GM19025 (cell line): Measurements from ENCODE around the gene MPLKIP.
A peak's percentile ranks its signal among the peaks of the same experiment; 100 is the strongest.
"Not testable (repeated sequence)": the region's sequence is repeated elsewhere in the genome, so short reads cannot be mapped to it uniquely, and the experiment has no call there.

ENCODE experiments used
- ATAC-seq: cut with Tn5 transposase; IDR thresholded peaks from one replicate; pipeline ENCODE4 v1.9.1; 2021; ENCODE audit warnings: mild to moderate bottlenecking, low read depth, moderate library complexity; ENCODE audit not compliant: unreplicated experiment

MPLKIP gene

GRCh38 chr7:40133561-40134427, 628 bp downstream of the MPLKIP start:
- peak; percentile 47 for ATAC-seq

GRCh38 chr7:40122940-40123254, 11.5 kb downstream of the MPLKIP start:
- ATAC-seq: no peak

GRCh38 chr7:40122100-40122939, 12.1 kb downstream of the MPLKIP start:
- ATAC-seq: not testable (repeated sequence)

GRCh38 chr7:40120020-40120419, 14.4 kb downstream of the MPLKIP start:
- ATAC-seq: no peak

GRCh38 chr7:40118201-40118600, 16.2 kb downstream of the MPLKIP start:
- not testable (repeated sequence) for ATAC-seq

GRCh38 chr7:40117199-40117598, 17.2 kb downstream of the MPLKIP start:
- ATAC-seq: not testable (repeated sequence)

GRCh38 chr7:40115936-40116335, 18.5 kb downstream of the MPLKIP start:
- no peak for ATAC-seq

GRCh38 chr7:40105879-40106473, 28.4 kb downstream of the MPLKIP start:
- ATAC-seq: no peak

GRCh38 chr7:40102897-40103296, 31.5 kb downstream of the MPLKIP start:
- ATAC-seq: no peak

- ATAC-seq: no peak
These were observed 33.2 kb downstream of the MPLKIP start for GRCh38 chr7:40101201-40101600.

- no peak for ATAC-seq
These were observed 34.6 kb downstream of the MPLKIP start for GRCh38 chr7:40099837-40100236.

GRCh38 chr7:40098810-40099209, 35.6 kb downstream of the MPLKIP start:
- ATAC-seq: no peak

- no peak for ATAC-seq
These were observed 36.7 kb downstream of the MPLKIP start for GRCh38 chr7:40097728-40098127.

- ATAC-seq: no peak
These were observed 38.6 kb downstream of the MPLKIP start for GRCh38 chr7:40095695-40096327.

GRCh38 chr7:40095230-40095629, 39.2 kb downstream of the MPLKIP start:
- ATAC-seq: no peak

GRCh38 chr7:40093631-40094350, 40.6 kb downstream of the MPLKIP start:
- ATAC-seq: no peak

GRCh38 chr7:40092182-40092581, 42.2 kb downstream of the MPLKIP start:
- ATAC-seq: no peak

- ATAC-seq: no peak
These were observed 56.6 kb downstream of the MPLKIP start for GRCh38 chr7:40077849-40078248.
